OCI-LY1 (cell line): ENCODE measurements around the gene RLN2.

Experiments used
- H2AFZ ChIP-seq: fragments of 200-600 bp; sonication (generic), shearing (Covaris generic); 2 replicates; pipeline ENCODE4 v1.6.0; 2014; ENCODE audit warnings: antibody characterized with exemption, mild to moderate bottlenecking, low read length
- H3F3A ChIP-seq: fragments of 200-600 bp; sonication (generic), shearing (Covaris generic); 2 replicates; pipeline ENCODE4 v1.6.0; 2014; ENCODE audit warnings: mild to moderate bottlenecking, antibody characterized with exemption, low read length, moderate library complexity; ENCODE audit not compliant: insufficient read depth
- H3K27ac ChIP-seq: fragments of 200-600 bp; sonication (generic); 2 replicates; pipeline ENCODE4 v1.5.1; 2014; ENCODE audit warnings: low read length, mixed run types, mild to moderate bottlenecking, low read depth; ENCODE audit not compliant: poor library complexity, severe bottlenecking
- H3K27me3 ChIP-seq: fragments of 200-600 bp; sonication (generic); 2 replicates; pipeline ENCODE4 v1.6.0; 2014; ENCODE audit warnings: antibody characterized with exemption, mild to moderate bottlenecking, low read length, moderate library complexity; ENCODE audit not compliant: insufficient read depth
- H3K36me3 ChIP-seq: fragments of 200-600 bp; sonication (generic); 2 replicates; pipeline ENCODE4 v1.6.1; 2014; ENCODE audit warnings: mild to moderate bottlenecking, antibody characterized with exemption, low read length, moderate library complexity, mixed read lengths; ENCODE audit not compliant: insufficient read depth
- H3K4me1 ChIP-seq: fragments of 200-600 bp; sonication (generic); 2 replicates; pipeline ENCODE4 v1.5.1; 2014; ENCODE audit warnings: mild to moderate bottlenecking, low read length, moderate library complexity; ENCODE audit not compliant: insufficient read depth, severe bottlenecking
- H3K4me2 ChIP-seq: fragments of 200-600 bp; sonication (generic), shearing (Covaris generic); 2 replicates; pipeline ENCODE4 v1.6.1; 2014; ENCODE audit warnings: low read length
- H3K4me3 ChIP-seq: fragments of 200-600 bp; sonication (generic); 2 replicates; pipeline ENCODE4 v1.5.1; 2014; ENCODE audit warnings: low read length, low read depth, mild to moderate bottlenecking, mixed read lengths; ENCODE audit not compliant: poor library complexity, severe bottlenecking
- H3K79me2 ChIP-seq: fragments of 200-600 bp; shearing (Covaris generic); 2 replicates; pipeline ENCODE4 v1.6.1; 2016; ENCODE audit warnings: mixed run types, low read length, mixed read lengths; ENCODE audit not compliant: insufficient read depth
- H3K9ac ChIP-seq: fragments of 200-600 bp; sonication (generic), shearing (Covaris generic); 2 replicates; pipeline ENCODE4 v1.6.1; 2014; ENCODE audit warnings: mild to moderate bottlenecking, low read length, mixed read lengths
- H3K9me2 ChIP-seq: fragments of 200-600 bp; sonication (generic), shearing (Covaris generic); 2 replicates; pipeline ENCODE4 v1.6.1; 2014; ENCODE audit warnings: low read depth, mild to moderate bottlenecking, low read length, mixed read lengths
- H3K9me3 ChIP-seq: fragments of 200-600 bp; shearing (Covaris generic); 2 replicates; pipeline ENCODE4 v1.6.1; 2014; ENCODE audit warnings: low read length, mixed read lengths
- H4K20me1 ChIP-seq: fragments of 200-600 bp; sonication (generic), shearing (Covaris generic); 2 replicates; pipeline ENCODE4 v1.6.0; 2016; ENCODE audit warnings: mild to moderate bottlenecking, low read length; ENCODE audit not compliant: insufficient read depth
- EZH2 ChIP-seq: fragments of 200-600 bp; sonication (generic), shearing (Covaris generic); IDR thresholded peaks from 2 replicates; pipeline ENCODE4 v1.8.0; 2017; ENCODE audit warnings: borderline replicate concordance, mixed run types, mild to moderate bottlenecking, antibody characterized with exemption, low read length, moderate library complexity, mixed read lengths
- TF ChIP-seq, protein P1 (sequence below): fragments of 200-600 bp; sonication (generic), shearing (Covaris generic); IDR thresholded peaks from 2 replicates; pipeline ENCODE4 v1.5.1; 2017; ENCODE audit warnings: mild to moderate bottlenecking, antibody characterized with exemption, low read length, moderate library complexity, mixed read lengths

Gene RLN2

DNA sequence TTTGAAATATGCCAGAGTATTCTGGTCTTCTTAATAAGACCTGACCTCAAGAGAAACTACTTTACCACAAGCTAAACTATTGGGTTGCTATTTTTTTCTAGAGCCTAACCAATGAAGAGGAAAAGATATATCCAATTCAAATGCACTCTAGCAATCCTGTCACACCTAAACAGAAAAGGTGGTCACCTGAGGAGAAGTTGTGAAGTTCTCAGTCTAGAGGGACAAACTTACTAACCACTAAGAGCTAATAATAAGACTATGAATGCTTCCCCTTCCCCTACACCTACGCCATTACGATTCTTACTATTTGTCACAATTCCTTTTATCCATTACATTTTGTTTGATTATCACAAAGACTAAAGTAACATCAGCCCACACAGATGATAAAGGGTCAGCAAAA, 29.7 kb downstream of the RLN2 start:
- H2AFZ ChIP-seq: no peak overlapping the region
- no peaks in the 10 kb centered on the region for H3K27me3 ChIP-seq
- H3K4me2 ChIP-seq: no peak overlapping the region
- no peak for TF ChIP-seq EZH2
- TF ChIP-seq, protein P1, sequence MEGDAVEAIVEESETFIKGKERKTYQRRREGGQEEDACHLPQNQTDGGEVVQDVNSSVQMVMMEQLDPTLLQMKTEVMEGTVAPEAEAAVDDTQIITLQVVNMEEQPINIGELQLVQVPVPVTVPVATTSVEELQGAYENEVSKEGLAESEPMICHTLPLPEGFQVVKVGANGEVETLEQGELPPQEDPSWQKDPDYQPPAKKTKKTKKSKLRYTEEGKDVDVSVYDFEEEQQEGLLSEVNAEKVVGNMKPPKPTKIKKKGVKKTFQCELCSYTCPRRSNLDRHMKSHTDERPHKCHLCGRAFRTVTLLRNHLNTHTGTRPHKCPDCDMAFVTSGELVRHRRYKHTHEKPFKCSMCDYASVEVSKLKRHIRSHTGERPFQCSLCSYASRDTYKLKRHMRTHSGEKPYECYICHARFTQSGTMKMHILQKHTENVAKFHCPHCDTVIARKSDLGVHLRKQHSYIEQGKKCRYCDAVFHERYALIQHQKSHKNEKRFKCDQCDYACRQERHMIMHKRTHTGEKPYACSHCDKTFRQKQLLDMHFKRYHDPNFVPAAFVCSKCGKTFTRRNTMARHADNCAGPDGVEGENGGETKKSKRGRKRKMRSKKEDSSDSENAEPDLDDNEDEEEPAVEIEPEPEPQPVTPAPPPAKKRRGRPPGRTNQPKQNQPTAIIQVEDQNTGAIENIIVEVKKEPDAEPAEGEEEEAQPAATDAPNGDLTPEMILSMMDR: no peak
- H3K9me2 ChIP-seq: no peaks in the 10 kb centered on the region
- H3K79me2 ChIP-seq: no peaks in the 10 kb centered on the region
- peaks cover 9% of the 10 kb centered on the region for H3K4me1 ChIP-seq
- H3K4me3 ChIP-seq: no peak overlapping the region
- no peak overlapping the region for H3K27ac ChIP-seq
- 0 out of 2 replicates have a peak, but pooled peaks cover 2% of the 10 kb centered on the region for H3K9me3 ChIP-seq
- no peaks in the 10 kb centered on the region for H3F3A ChIP-seq
- no peaks in the 10 kb centered on the region for H4K20me1 ChIP-seq
- no peak overlapping the region for H3K9ac ChIP-seq
- H3K36me3 ChIP-seq: no peaks in the 10 kb centered on the region

DNA sequence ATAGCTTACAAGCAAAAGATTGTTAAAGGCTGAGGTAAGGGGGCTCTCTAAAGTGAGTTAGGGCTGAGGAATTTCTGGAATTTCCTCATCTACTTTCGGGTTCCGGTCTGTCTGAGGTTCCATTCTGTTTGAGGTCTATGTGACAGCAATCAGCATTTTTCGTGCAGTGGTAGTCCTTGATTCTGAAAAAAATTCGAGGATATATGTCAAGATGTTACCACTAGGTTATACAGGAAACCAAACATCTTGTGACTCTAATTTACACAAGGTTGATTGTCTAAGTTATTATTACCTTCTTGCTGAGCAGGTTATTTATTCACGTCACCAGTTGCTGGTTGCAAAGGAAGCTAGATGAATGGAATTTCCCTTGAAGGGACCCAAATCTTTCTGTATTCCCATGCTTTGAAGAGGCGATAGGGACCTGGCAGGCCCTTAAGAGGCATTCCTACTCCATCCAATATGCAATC, 35.2 kb downstream of the RLN2 start:
- Histone ChIP-seq H3K27me3 (no peaks in the 10 kb centered on the region), H3K79me2 (no peaks in the 10 kb centered on the region), H3K4me2 (no peak overlapping the region), H3F3A (no peaks in the 10 kb centered on the region), H3K4me1 (no peaks in the 10 kb centered on the region), H3K4me3 (no peak overlapping the region), H4K20me1 (no peaks in the 10 kb centered on the region), H3K36me3 (no peaks in the 10 kb centered on the region), H3K9me3 (no peaks in the 10 kb centered on the region), H3K9ac (no peak overlapping the region), H2AFZ (no peak overlapping the region), H3K27ac (no peak overlapping the region), H3K9me2 (no peaks in the 10 kb centered on the region)
- TF ChIP-seq, protein P1: no peak
- TF ChIP-seq EZH2: no peak

DNA sequence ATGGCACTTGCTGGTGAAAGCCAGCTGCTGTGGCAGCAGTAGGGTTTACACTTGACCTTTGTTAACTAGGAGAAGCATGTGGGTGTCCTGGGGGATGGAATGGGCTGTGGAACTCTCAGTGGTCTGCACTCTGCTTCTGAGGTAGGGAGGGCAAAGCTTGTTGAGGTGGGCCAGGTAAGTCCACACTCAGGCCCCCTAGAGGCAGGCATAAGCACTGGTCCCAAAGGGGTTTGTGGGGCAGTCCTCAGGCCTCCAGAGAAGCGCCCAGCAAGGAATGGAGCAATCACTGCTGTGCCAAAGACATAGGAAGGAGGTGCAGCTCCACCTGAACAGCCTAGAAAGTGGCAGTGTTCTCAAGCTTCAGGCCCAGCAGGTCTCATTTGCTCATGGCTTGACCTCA, 38.6 kb downstream of the RLN2 start:
- no peaks in the 10 kb centered on the region for H4K20me1 ChIP-seq
- peaks cover 4% of the 10 kb centered on the region for H3K4me1 ChIP-seq
- H3K4me2 ChIP-seq: no peak overlapping the region
- H3K27me3 ChIP-seq: no peaks in the 10 kb centered on the region
- H3F3A ChIP-seq: no peaks in the 10 kb centered on the region
- TF ChIP-seq EZH2: no peak
- TF ChIP-seq, protein P1: peak; percentile 73
- H2AFZ ChIP-seq: no peak overlapping the region
- no peaks in the 10 kb centered on the region for H3K36me3 ChIP-seq
- no peaks in the 10 kb centered on the region for H3K9me3 ChIP-seq
- H3K9ac ChIP-seq: no peak overlapping the region
- no peak overlapping the region for H3K4me3 ChIP-seq
- H3K27ac ChIP-seq: no peak overlapping the region
- H3K9me2 ChIP-seq: no peaks in the 10 kb centered on the region
- no peaks in the 10 kb centered on the region for H3K79me2 ChIP-seq
